Smooth muscle cell (in vitro differentiated cells): ENCODE results near the gene KIF16B. TPM values are rescaled to one million over a fixed set of nuclear protein-coding genes. Genes with fewer than 3 reads are reported as not detected.

ENCODE experiments used
- DNase-seq: peaks from one replicate; lab custom pipeline; 2025; ENCODE audit not compliant: unreplicated experiment; lab: John Stamatoyannopoulos, UW
- H2AFZ ChIP-seq: fragments of 200-600 bp; sonication (generic); 2 replicates; pipeline ENCODE4 v1.6.0; 2016; ENCODE audit warnings: antibody characterized with exemption, low read depth, mild to moderate bottlenecking
- H3F3A ChIP-seq: fragments of 200-600 bp; sonication (generic); 2 replicates; pipeline ENCODE4 v1.6.0; 2017; ENCODE audit warnings: antibody characterized with exemption, low read depth
- H3K27ac ChIP-seq: fragments of 200-600 bp; sonication (generic); 2 replicates; pipeline ENCODE4 v1.5.1; 2016; ENCODE audit warnings: low read depth, mild to moderate bottlenecking
- H3K27me3 ChIP-seq: fragments of 200-600 bp; sonication (generic); 2 replicates; pipeline ENCODE4 v1.6.1; 2016; ENCODE audit warnings: low read depth, mild to moderate bottlenecking
- H3K36me3 ChIP-seq: fragments of 200-600 bp; sonication (generic); 2 replicates; pipeline ENCODE4 v1.5.1; 2016; ENCODE audit warnings: low read depth
- H3K4me1 ChIP-seq: fragments of 200-600 bp; sonication (generic); 2 replicates; pipeline ENCODE4 v1.5.1; 2016; ENCODE audit warnings: low read depth
- H3K4me2 ChIP-seq: fragments of 200-600 bp; sonication (generic); 2 replicates; pipeline ENCODE4 v1.6.0; 2016; ENCODE audit warnings: mild to moderate bottlenecking
- H3K4me3 ChIP-seq: fragments of 200-600 bp; sonication (generic); 2 replicates; pipeline ENCODE4 v1.5.1; 2016; ENCODE audit warnings: mild to moderate bottlenecking
- H3K79me2 ChIP-seq: fragments of 200-600 bp; sonication (generic); 2 replicates; pipeline ENCODE4 v1.6.0; 2016; ENCODE audit warnings: low read depth, mild to moderate bottlenecking
- H3K9ac ChIP-seq: fragments of 200-600 bp; sonication (generic); 2 replicates; pipeline ENCODE4 v1.6.0; 2016; ENCODE audit warnings: low read depth
- H3K9me3 ChIP-seq: fragments of 200-600 bp; sonication (generic); replicated peaks from 2 replicates; pipeline ENCODE4 v1.5.1; 2016; ENCODE audit warnings: low read depth
- H4K20me1 ChIP-seq: fragments of 200-600 bp; sonication (generic); 2 replicates; pipeline ENCODE4 v1.6.0; 2016; ENCODE audit warnings: low read depth
- WGBS: methylation state at CpG from one replicate; pipeline ENCODE4 v1.1.7; 2016; ENCODE audit warnings: low lambda C conversion rate; 5-methylcytosine and 5-hydroxymethylcytosine counted together
- polyA plus RNA-seq: library from polyadenylated mRNA; unstranded; fragments of >200 nt; fragmentation: Nextera tagmentation; extraction: Ambion mirVana; gene quantifications from 2 replicates; pipeline ENCODE4 v1.2.1, GENCODE V29; 2016
- total RNA-seq: library from RNA; depleted of rRNA; stranded (reverse); fragments of >200 nt; gene quantifications from 2 replicates; pipeline ENCODE4 v1.2.3, GENCODE V29; 2014
- TF ChIP-seq, protein P1 (sequence below): fragments of 200-600 bp; sonication (generic); IDR thresholded peaks from 2 replicates; pipeline ENCODE4 v1.5.1; 2017; ENCODE audit warnings: borderline replicate concordance, mild to moderate bottlenecking, antibody characterized with exemption; ENCODE audit not compliant: insufficient read depth, poor library complexity, severe bottlenecking

The KIF16B gene
- total and polyA plus RNA-seq, 2 experiments from 2014 or later, result 3.6 to 12.9 TPM

DNA sequence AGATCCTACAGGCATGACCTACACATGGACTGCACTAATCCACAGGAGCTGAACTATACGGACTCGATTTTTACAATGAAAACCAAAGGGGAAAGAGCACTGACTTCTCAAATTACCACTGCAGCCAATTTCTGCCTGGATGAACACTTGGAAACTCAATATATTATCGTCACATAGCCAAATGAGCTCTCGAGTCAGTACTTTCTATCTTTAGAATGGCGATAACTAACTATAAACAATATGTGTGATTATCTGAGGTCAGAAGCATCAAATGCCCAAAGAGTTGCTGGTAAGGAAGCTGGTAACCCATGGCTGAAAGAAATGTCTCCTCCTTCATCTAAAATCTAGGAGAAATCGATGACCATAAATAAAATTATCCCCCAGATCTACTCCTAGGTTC is 86.7 kb downstream of the KIF16B start:
- H3K9ac ChIP-seq, result no peak overlapping the region
- H4K20me1 ChIP-seq, result no peaks in the 10 kb centered on the region
- H2AFZ ChIP-seq, result no peak overlapping the region
- H3K79me2 ChIP-seq, result no peaks in the 10 kb centered on the region
- H3K36me3 ChIP-seq, result no peaks in the 10 kb centered on the region
- no peaks in the 10 kb centered on the region for H3K4me1 ChIP-seq
- WGBS, result 94% methylated on average over 6 of the region's 6 CpGs
- TF ChIP-seq, protein P1, sequence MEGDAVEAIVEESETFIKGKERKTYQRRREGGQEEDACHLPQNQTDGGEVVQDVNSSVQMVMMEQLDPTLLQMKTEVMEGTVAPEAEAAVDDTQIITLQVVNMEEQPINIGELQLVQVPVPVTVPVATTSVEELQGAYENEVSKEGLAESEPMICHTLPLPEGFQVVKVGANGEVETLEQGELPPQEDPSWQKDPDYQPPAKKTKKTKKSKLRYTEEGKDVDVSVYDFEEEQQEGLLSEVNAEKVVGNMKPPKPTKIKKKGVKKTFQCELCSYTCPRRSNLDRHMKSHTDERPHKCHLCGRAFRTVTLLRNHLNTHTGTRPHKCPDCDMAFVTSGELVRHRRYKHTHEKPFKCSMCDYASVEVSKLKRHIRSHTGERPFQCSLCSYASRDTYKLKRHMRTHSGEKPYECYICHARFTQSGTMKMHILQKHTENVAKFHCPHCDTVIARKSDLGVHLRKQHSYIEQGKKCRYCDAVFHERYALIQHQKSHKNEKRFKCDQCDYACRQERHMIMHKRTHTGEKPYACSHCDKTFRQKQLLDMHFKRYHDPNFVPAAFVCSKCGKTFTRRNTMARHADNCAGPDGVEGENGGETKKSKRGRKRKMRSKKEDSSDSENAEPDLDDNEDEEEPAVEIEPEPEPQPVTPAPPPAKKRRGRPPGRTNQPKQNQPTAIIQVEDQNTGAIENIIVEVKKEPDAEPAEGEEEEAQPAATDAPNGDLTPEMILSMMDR, result no peak
- no peak overlapping the region for H3K27ac ChIP-seq
- H3K4me2 ChIP-seq, result no peak overlapping the region
- H3K27me3 ChIP-seq, result no peaks in the 10 kb centered on the region
- H3K9me3 ChIP-seq, result no peaks in the 10 kb centered on the region
- no peaks in the 10 kb centered on the region for H3F3A ChIP-seq
- no peak overlapping the region for H3K4me3 ChIP-seq
- no peak for DNase-seq

DNA sequence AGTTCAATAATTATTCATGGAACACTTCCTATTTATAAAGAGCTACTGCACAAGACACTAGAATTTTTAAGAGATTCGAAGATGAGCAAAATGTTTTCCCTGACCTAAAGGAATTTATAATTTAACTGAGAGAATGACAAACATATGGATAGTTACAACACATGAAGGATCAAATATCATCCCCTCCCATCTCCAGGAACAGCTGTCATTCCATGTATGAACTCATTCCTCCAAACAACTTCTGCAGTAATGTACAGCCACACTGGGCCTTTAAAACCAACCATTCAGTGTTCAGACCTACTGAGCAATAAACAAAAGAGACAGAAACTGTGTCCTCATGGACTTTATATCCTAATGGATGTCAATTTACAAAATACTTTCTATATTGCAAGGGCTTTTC is 87.8 kb downstream of the KIF16B start:
- Histone ChIP-seq H3K27me3 (no peaks in the 10 kb centered on the region), H3K27ac (no peak overlapping the region), H4K20me1 (no peaks in the 10 kb centered on the region), H3K4me1 (no peaks in the 10 kb centered on the region), H3K9me3 (no peaks in the 10 kb centered on the region), H3K79me2 (no peaks in the 10 kb centered on the region), H3K9ac (no peak overlapping the region), H3K4me3 (no peak overlapping the region), H3K36me3 (no peaks in the 10 kb centered on the region), H3K4me2 (no peak overlapping the region), H2AFZ (no peak overlapping the region), H3F3A (no peaks in the 10 kb centered on the region)
- DNase-seq, result no peak
- WGBS, result 86% methylated on average over 1 of the region's 1 CpG
- TF ChIP-seq, protein P1, result no peak

DNA sequence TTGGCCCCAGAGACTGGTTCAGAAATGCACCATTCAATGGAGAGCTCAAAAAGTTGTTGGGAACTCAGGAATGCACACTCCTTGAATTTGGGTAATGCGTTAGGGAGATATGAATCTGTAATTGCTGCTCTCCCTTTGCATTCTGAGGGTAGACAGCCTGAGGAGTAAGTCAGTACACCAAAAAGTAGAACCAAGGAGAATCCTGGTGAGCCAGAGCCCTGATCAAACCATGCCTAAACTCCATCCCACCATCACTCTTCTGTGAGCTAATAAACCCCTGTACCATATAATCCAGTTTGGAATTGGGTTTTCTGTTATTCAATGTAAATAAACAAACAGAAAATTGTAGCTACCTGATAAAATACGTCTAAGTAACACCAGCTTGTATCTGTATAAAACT is 90.2 kb downstream of the KIF16B start:
- DNase-seq, result no peak
- WGBS, result 91% methylated on average over 2 of the region's 2 CpGs
- H3K36me3 ChIP-seq, result no peaks in the 10 kb centered on the region

DNA sequence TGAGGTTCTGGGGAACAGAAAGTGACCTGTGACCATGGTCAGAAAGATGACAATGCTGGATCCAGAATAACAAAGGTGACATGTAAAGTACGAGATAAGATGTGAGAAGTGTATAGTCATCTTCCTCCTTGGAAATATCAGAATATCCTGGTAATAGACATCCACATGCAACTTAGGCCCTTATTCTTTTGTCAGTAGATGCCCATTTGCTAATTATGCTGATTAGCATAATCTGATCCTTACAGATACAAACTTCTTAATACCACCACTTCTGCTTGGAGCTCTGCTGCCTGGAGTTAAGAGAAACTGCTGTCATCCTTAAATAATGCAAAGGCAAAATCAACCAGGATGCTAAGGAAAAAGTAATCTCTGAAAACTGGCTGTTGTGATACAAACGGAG is 91.3 kb downstream of the KIF16B start:
- WGBS, result 92% methylated on average over 2 of the region's 2 CpGs
- H3K36me3 ChIP-seq, result no peaks in the 10 kb centered on the region
- TF ChIP-seq, protein P1, result no peak

More for the DNA sequence above, 90.2 kb downstream of the KIF16B start:
- no peaks in the 10 kb centered on the region for H4K20me1 ChIP-seq
- TF ChIP-seq, protein P1, result no peak
- H3K4me3 ChIP-seq, result no peak overlapping the region
- no peaks in the 10 kb centered on the region for H3K4me1 ChIP-seq
- H2AFZ ChIP-seq, result no peak overlapping the region
- H3F3A ChIP-seq, result no peaks in the 10 kb centered on the region
- H3K79me2 ChIP-seq, result no peaks in the 10 kb centered on the region
- H3K4me2 ChIP-seq, result no peak overlapping the region
- H3K27ac ChIP-seq, result no peak overlapping the region
- no peaks in the 10 kb centered on the region for H3K27me3 ChIP-seq
- no peaks in the 10 kb centered on the region for H3K9me3 ChIP-seq
- no peak overlapping the region for H3K9ac ChIP-seq

More for the DNA sequence above, 91.3 kb downstream of the KIF16B start:
- H3K4me2 ChIP-seq, result no peak overlapping the region
- DNase-seq, result no peak
- H2AFZ ChIP-seq, result no peak overlapping the region
- H3K9me3 ChIP-seq, result no peaks in the 10 kb centered on the region
- H3K4me3 ChIP-seq, result no peak overlapping the region
- H3K27me3 ChIP-seq, result no peaks in the 10 kb centered on the region
- no peaks in the 10 kb centered on the region for H3K4me1 ChIP-seq
- H3K9ac ChIP-seq, result no peak overlapping the region
- H3F3A ChIP-seq, result no peaks in the 10 kb centered on the region
- H4K20me1 ChIP-seq, result no peaks in the 10 kb centered on the region
- no peaks in the 10 kb centered on the region for H3K79me2 ChIP-seq
- no peak overlapping the region for H3K27ac ChIP-seq
